ENCODE results near the gene SLC2A1.

SLC2A1 gene

GRCh38 chr1:42958488-42959319 lies at the start of gene SLC2A1:
TSS of gene SLC2A1 (minus strand) at chr1:42958868. CDS start at chr1:42958651, 217 bp downstream.
- no peak for TF ChIP-seq FOXP2 (optimal IDR thresholded peaks at IDR 0.05; ENCODE audit: control extremely low read depth, extremely low read length, insufficient read depth)
- TF ChIP-seq POLR2AphosphoS5 (IDR thresholded peaks at IDR 0.05; ENCODE audit: borderline replicate concordance, low read depth, low read length) = peak; percentile 93
- TF ChIP-seq EZH2 (IDR thresholded peaks at IDR 0.05) = no peak
- Histone ChIP-seq H3K4me3 (peak within 1 kb of the TSS; percentile 82), H3K9me3 (ENCODE audit: low read depth, low read length) (no peaks in the 10 kb centered on the region), H3K36me3 (ENCODE audit: insufficient read depth, low read length) (no peaks in the 10 kb centered on the region), H3K9ac (ENCODE audit: insufficient read length) (peak within 1 kb of the TSS; percentile 76), H3K27ac (no peak within 1 kb of the TSS)
- peak; percentile 22 for DNase-seq (ENCODE audit: low read depth, low spot score)

- H3K4me3 ChIP-seq = no peak overlapping the region
- TF ChIP-seq POLR2AphosphoS5 (IDR thresholded peaks at IDR 0.05; ENCODE audit: borderline replicate concordance, low read depth, low read length) = no peak
- no peak for TF ChIP-seq EZH2 (IDR thresholded peaks at IDR 0.05)
- no peak for TF ChIP-seq FOXP2 (optimal IDR thresholded peaks at IDR 0.05; ENCODE audit: control extremely low read depth, extremely low read length, insufficient read depth)
- no peaks in the 10 kb centered on the region for H3K9me3 ChIP-seq (ENCODE audit: low read depth, low read length)
- H3K9ac ChIP-seq (ENCODE audit: insufficient read length) = no peak overlapping the region
- H3K27ac ChIP-seq = no peak overlapping the region
- no peaks in the 10 kb centered on the region for H3K36me3 ChIP-seq (ENCODE audit: insufficient read depth, low read length)
- DNase-seq (ENCODE audit: low read depth, low spot score) = no peak
These were observed 48.9 kb upstream of the SLC2A1 start for GRCh38 chr1:43007377-43008114.

- no peak overlapping the region for H3K4me3 ChIP-seq
- no peak for DNase-seq (ENCODE audit: low read depth, low spot score)
- no peaks in the 10 kb centered on the region for H3K9me3 ChIP-seq (ENCODE audit: low read depth, low read length)
- H3K36me3 ChIP-seq (ENCODE audit: insufficient read depth, low read length) = no peaks in the 10 kb centered on the region
- no peak for TF ChIP-seq POLR2AphosphoS5 (IDR thresholded peaks at IDR 0.05; ENCODE audit: borderline replicate concordance, low read depth, low read length)
- no peak for TF ChIP-seq FOXP2 (optimal IDR thresholded peaks at IDR 0.05; ENCODE audit: control extremely low read depth, extremely low read length, insufficient read depth)
- no peak for TF ChIP-seq EZH2 (IDR thresholded peaks at IDR 0.05)
- H3K9ac ChIP-seq (ENCODE audit: insufficient read length) = no peak overlapping the region
- no peak overlapping the region for H3K27ac ChIP-seq
These were observed 47.0 kb upstream of the SLC2A1 start for GRCh38 chr1:43005460-43006361.

GRCh38 chr1:43004587-43005459 lies 46.2 kb upstream of the SLC2A1 start:
- H3K4me3 ChIP-seq = no peak overlapping the region
- H3K36me3 ChIP-seq (ENCODE audit: insufficient read depth, low read length) = no peaks in the 10 kb centered on the region
- TF ChIP-seq FOXP2 (optimal IDR thresholded peaks at IDR 0.05; ENCODE audit: control extremely low read depth, extremely low read length, insufficient read depth) = no peak
- TF ChIP-seq EZH2 (IDR thresholded peaks at IDR 0.05) = no peak
- TF ChIP-seq POLR2AphosphoS5 (IDR thresholded peaks at IDR 0.05; ENCODE audit: borderline replicate concordance, low read depth, low read length) = no peak
- DNase-seq (ENCODE audit: low read depth, low spot score) = no peak
- no peak overlapping the region for H3K27ac ChIP-seq
- H3K9me3 ChIP-seq (ENCODE audit: low read depth, low read length) = no peaks in the 10 kb centered on the region
- H3K9ac ChIP-seq (ENCODE audit: insufficient read length) = no peak overlapping the region

GRCh38 chr1:43002766-43003165 lies 44.1 kb upstream of the SLC2A1 start:
- no peak overlapping the region for H3K4me3 ChIP-seq

GRCh38 chr1:43002116-43002515 lies 43.4 kb upstream of the SLC2A1 start:
- TF ChIP-seq FOXP2 (optimal IDR thresholded peaks at IDR 0.05; ENCODE audit: control extremely low read depth, extremely low read length, insufficient read depth) = no peak
- TF ChIP-seq EZH2 (IDR thresholded peaks at IDR 0.05) = no peak
- no peak for TF ChIP-seq POLR2AphosphoS5 (IDR thresholded peaks at IDR 0.05; ENCODE audit: borderline replicate concordance, low read depth, low read length)
- H3K36me3 ChIP-seq (ENCODE audit: insufficient read depth, low read length) = no peaks in the 10 kb centered on the region

More at GRCh38 chr1:43002766-43003165, 44.1 kb upstream of the SLC2A1 start:
- Histone ChIP-seq H3K9ac (ENCODE audit: insufficient read length) (no peak overlapping the region), H3K9me3 (ENCODE audit: low read depth, low read length) (no peaks in the 10 kb centered on the region), H3K27ac (no peak overlapping the region), H3K36me3 (ENCODE audit: insufficient read depth, low read length) (no peaks in the 10 kb centered on the region)
- no peak for DNase-seq (ENCODE audit: low read depth, low spot score)
- TF ChIP-seq EZH2 (IDR thresholded peaks at IDR 0.05) (no peak), POLR2AphosphoS5 (IDR thresholded peaks at IDR 0.05; ENCODE audit: borderline replicate concordance, low read depth, low read length) (no peak), FOXP2 (optimal IDR thresholded peaks at IDR 0.05; ENCODE audit: control extremely low read depth, extremely low read length, insufficient read depth) (no peak)

GRCh38 chr1:43001434-43001833 lies 42.8 kb upstream of the SLC2A1 start:
- no peaks in the 10 kb centered on the region for H3K9me3 ChIP-seq (ENCODE audit: low read depth, low read length)
- H3K27ac ChIP-seq = no peak overlapping the region
- H3K36me3 ChIP-seq (ENCODE audit: insufficient read depth, low read length) = no peaks in the 10 kb centered on the region
- TF ChIP-seq POLR2AphosphoS5 (IDR thresholded peaks at IDR 0.05; ENCODE audit: borderline replicate concordance, low read depth, low read length) (no peak), FOXP2 (optimal IDR thresholded peaks at IDR 0.05; ENCODE audit: control extremely low read depth, extremely low read length, insufficient read depth) (no peak), EZH2 (IDR thresholded peaks at IDR 0.05) (no peak)
- H3K4me3 ChIP-seq = no peak overlapping the region
- H3K9ac ChIP-seq (ENCODE audit: insufficient read length) = no peak overlapping the region
- DNase-seq (ENCODE audit: low read depth, low spot score) = no peak

More at GRCh38 chr1:43002116-43002515, 43.4 kb upstream of the SLC2A1 start:
- no peak for DNase-seq (ENCODE audit: low read depth, low spot score)
- no peaks in the 10 kb centered on the region for H3K9me3 ChIP-seq (ENCODE audit: low read depth, low read length)
- H3K9ac ChIP-seq (ENCODE audit: insufficient read length) = no peak overlapping the region
- no peak overlapping the region for H3K27ac ChIP-seq
- no peak overlapping the region for H3K4me3 ChIP-seq
